ENCODE data around the gene DUSP8.

- TF ChIP-seq CTCF (IDR thresholded peaks at IDR 0.05; ENCODE audit: low read depth, low read length) (no peak), EZH2phosphoT487 (IDR thresholded peaks at IDR 0.05; ENCODE audit: low read depth) (no peak)
Observed at GRCh38 chr11:1532014-1532586, 40.0 kb downstream of the DUSP8 start.

All from OCI-LY3 (cell line).